ENCODE data around the gene FHIT. TPM values are rescaled to one million over a fixed set of nuclear protein-coding genes. Genes with fewer than 3 reads are reported as not detected.

FHIT gene
- total and polyA plus RNA-seq, 4 donors, result 2.6 to 21.3 (median 8.7) TPM

DNA sequence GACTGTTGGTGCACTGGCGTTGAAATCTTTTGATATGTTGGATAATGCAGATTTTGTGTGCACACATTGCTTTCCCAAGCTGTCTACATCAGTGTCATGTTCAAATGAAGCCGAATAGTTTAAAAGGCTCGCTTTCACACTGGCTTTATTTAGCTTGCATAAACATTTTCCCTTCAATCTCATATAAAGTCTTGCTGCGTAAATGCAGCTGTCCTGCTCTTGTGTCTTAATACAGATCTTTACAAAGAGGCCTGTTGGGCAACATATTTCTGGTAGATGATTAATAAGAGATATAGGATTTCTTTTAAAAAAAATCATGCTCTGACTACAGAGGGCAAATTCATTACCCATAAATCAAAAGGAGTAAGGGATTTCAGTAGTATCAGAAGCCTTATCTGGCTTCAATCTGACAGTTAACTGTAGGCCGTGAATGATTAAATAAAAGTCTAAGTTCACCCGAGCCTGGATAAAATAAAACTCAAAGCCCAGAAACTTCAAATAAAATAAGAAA, 937.2 kb downstream of the FHIT start:
- Histone ChIP-seq H3K4me3 (no peak overlapping the region), H3K36me3 (ENCODE audit: control insufficient read depth in 4 of 4, insufficient read depth in 4 of 4, low read length in 4 of 4) (no peaks in the 10 kb centered on the region), H3K27me3 (ENCODE audit: control insufficient read depth in 3 of 3, insufficient read depth in 3 of 3, low read length in 2 of 3) (no peaks in the 10 kb centered on the region), H3K9ac (ENCODE audit: insufficient read depth in 1 of 2, low read length in 2 of 2) (no peak overlapping the region), H3K27ac (ENCODE audit: low read depth in 1 of 2, low read length in 1 of 2) (no peak overlapping the region), H3K4me1 (ENCODE audit: control insufficient read depth in 5 of 5, insufficient read depth in 5 of 5, low read length in 5 of 5) (peaks cover 0 to 31% (median 13%) of the 10 kb centered on the region in 5 donors), H3K9me3 (ENCODE audit: control insufficient read depth in 4 of 4, insufficient read depth in 3 of 4, low read length in 3 of 4) (no peaks in the 10 kb centered on the region)
- no peak for TF ChIP-seq CTCF (IDR thresholded peaks at IDR 0.05; ENCODE audit: control extremely low read depth, extremely low read depth)
- DNase-seq, result peak in 2 of 3 donors; percentile 71 to 78
- 71 to 73% methylated on average over 6 of the region's 6 CpGs for WGBS, 2 donors
- no peak for ATAC-seq (ENCODE audit: insufficient read depth, low FRiP score)

DNA sequence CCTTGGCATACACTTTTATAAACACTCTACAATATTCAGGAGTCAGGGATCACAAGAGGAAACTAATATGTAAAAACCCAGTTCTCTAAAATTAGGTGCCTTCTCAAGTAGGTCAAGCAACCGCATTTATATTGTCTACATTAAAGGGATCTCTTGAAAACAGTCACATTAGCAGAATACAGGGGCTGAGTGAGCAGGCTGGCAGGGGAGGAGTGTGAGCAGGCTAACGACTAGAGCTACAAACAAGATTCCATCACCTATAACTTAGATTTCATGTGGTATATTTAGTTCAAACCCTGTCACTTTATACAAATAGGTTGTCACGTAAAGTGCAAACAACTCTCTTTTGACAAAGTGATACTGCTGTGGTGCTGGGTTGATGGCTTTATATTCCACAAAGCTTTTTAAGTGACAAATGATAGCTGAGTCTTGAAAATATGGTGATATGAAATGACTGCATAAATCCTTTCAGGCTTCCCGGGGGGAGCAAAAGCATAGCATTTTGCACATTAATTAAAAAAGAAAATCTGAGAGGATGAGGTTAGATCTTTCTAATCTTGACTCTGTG, 937.9 kb downstream of the FHIT start:
- Histone ChIP-seq H3K4me3 (no peak overlapping the region), H3K27ac (ENCODE audit: low read depth in 1 of 2, low read length in 1 of 2) (no peak overlapping the region), H3K27me3 (ENCODE audit: control insufficient read depth in 3 of 3, insufficient read depth in 3 of 3, low read length in 2 of 3) (no peaks in the 10 kb centered on the region), H3K36me3 (ENCODE audit: control insufficient read depth in 4 of 4, insufficient read depth in 4 of 4, low read length in 4 of 4) (no peaks in the 10 kb centered on the region), H3K4me1 (ENCODE audit: control insufficient read depth in 5 of 5, insufficient read depth in 5 of 5, low read length in 5 of 5) (peaks cover 0 to 31% (median 13%) of the 10 kb centered on the region in 5 donors), H3K9ac (ENCODE audit: insufficient read depth in 1 of 2, low read length in 2 of 2) (no peak overlapping the region), H3K9me3 (ENCODE audit: control insufficient read depth in 4 of 4, insufficient read depth in 3 of 4, low read length in 3 of 4) (no peaks in the 10 kb centered on the region)
- DNase-seq (no peak), ATAC-seq (ENCODE audit: insufficient read depth, low FRiP score) (no peak)
- TF ChIP-seq CTCF (IDR thresholded peaks at IDR 0.05; ENCODE audit: control extremely low read depth, extremely low read depth), result no peak
- 65 to 81% methylated on average over 4 of the region's 4 CpGs for WGBS, 2 donors

- Histone ChIP-seq H3K9me3 (ENCODE audit: control insufficient read depth in 4 of 4, insufficient read depth in 3 of 4, low read length in 3 of 4) (no peaks in the 10 kb centered on the region), H3K27ac (ENCODE audit: low read depth in 1 of 2, low read length in 1 of 2) (no peak overlapping the region), H3K9ac (ENCODE audit: insufficient read depth in 1 of 2, low read length in 2 of 2) (no peak overlapping the region), H3K4me1 (ENCODE audit: control insufficient read depth in 5 of 5, insufficient read depth in 5 of 5, low read length in 5 of 5) (peaks cover 0 to 19% (median 9%) of the 10 kb centered on the region in 5 donors), H3K27me3 (ENCODE audit: control insufficient read depth in 3 of 3, insufficient read depth in 3 of 3, low read length in 2 of 3) (no peaks in the 10 kb centered on the region), H3K36me3 (ENCODE audit: control insufficient read depth in 4 of 4, insufficient read depth in 4 of 4, low read length in 4 of 4) (no peaks in the 10 kb centered on the region), H3K4me3 (no peak overlapping the region)
- DNase-seq (no peak), ATAC-seq (ENCODE audit: insufficient read depth, low FRiP score) (no peak)
- WGBS, 2 donors, result 61 to 73% methylated on average over 6 of the region's 6 CpGs
- TF ChIP-seq CTCF (IDR thresholded peaks at IDR 0.05; ENCODE audit: control extremely low read depth, extremely low read depth), result no peak
Observed at GRCh38 chr3:60309539-60310268, 941.5 kb downstream of the FHIT start.

Data from lung (tissue), 12 donors.